Superior temporal gyrus (tissue), 1 donor: ENCODE measurements around the gene MARCHF10.
"Not testable (repeated sequence)": the region's sequence is repeated elsewhere in the genome, so short reads cannot be mapped to it uniquely, and the experiment has no call there.

Source experiments
- DNase-seq: peaks from one replicate; pipeline ENCODE4 v3.0.0-alpha.2; 2016; ENCODE audit errors: extremely low spot score

Gene MARCHF10

DNA sequence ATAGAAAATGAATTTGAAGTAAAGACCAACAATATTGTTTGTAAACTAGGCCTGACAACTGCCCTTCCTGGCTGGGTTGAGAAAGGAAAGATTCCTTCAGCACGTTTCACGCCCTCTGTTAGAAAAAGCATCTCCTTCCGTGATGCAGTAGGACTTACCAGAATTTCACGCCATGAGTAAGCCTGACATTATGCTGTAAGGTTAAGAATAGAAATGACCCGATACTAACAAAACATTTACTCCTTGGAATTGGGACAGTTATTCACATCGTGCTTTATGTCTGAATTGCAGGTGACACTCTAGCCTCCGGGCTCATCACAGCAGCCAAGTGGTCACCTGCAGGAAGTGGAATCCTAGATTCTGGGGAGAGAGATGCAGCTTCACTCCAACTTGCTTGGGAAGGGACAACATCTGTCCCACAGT, 17.5 kb downstream of the MARCHF10 start:
- no peak for DNase-seq

DNA sequence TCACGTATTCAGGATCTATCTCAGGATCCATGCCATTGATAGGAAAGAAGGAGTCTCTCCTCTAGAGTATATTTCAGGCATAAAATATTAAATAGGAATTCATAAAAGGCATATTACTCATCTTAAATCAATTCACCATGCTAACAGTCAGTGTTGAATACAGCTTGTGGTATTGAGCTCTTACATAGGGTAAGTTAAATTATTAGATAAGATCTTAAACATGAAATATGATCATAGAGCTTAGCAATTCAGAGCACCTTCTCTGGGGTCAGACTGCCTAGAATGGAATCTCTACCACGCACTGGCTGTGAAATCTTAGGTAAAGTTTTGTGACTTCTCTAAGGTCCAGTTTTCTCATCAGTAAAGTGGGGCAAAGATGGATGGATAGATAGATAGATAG, 20.7 kb downstream of the MARCHF10 start:
- no peak for DNase-seq

DNA sequence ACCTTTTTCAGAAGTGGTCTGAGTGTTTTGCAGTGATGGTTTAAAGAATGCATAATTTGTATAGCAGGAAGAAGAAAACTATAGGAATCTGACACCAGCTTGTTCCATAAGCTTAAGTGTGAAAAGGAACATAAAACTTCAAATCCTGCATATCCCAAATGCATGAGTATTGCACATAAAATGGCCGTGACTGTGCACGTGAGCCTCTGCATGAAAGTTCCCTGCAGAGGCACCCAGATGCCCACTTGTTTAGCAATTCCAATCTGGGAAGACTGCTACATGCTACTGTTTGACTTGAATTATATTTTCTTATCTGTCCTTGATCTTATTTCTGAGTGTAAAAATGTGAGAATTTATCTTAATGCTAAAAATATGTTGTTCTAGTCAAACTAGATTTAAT, 21.5 kb downstream of the MARCHF10 start:
- DNase-seq, result no peak

DNA sequence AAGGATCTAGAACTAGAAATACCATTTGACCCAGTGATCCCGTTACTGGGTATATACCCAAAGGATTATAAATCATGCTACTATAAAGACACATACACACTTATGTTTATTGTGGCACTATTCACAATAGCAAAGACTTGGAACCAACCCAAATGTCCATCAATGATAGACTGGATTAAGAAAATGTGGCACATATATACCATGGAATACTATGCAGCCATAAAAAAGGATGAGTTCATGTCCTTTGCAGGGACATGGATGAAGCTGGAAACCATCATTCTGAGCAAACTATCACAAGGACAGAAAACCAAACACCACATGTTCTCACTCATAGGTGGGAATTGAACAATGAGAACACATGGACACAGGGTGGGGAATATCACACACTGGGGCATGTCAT, 22.1 kb downstream of the MARCHF10 start:
- not testable (repeated sequence) for DNase-seq

DNA sequence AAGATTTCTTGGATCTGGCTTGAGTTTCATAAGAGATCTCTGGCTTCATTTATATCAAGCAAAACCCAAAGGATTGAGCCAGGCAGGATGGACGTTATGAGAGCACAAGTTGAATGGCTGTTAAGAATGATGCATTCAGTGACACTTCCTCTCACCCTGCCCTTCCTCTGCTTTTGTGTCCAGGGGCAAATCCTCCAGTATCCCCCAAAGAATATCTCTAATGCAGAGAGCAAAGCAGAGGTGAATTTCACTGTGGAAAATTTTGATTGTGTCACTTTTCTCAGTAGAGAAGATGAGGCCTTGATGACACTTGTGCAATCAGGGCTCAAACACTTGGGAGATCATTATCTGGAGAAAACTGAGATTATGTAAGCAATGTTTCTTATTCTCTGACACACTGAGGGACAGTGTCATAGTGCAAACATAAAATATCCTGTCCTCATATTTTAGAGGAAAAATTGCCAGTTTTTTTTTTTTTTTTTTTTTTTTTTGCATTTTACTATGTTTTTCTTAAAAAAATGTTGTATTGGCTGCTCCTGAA, 25.3 kb downstream of the MARCHF10 start:
- no peak for DNase-seq

DNA sequence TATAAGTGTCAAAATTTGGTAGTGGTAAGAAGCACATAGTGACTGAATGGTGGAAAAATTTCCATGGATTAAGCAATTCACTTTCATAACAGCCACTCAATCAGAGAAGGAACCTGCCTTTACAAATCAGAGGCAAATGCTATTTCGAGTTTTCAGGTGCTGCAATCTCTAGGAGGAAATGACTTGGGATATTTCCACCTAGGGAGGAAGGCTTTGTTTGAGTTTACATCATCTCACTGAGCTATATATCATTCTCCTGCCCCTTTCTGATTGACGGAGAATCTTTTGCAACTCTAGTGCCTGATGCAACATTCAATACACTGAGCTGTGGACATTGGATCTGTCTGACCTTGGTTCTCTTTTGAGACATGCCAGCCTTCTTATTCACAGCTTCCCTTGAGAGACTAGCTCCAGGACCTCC, 26.3 kb downstream of the MARCHF10 start:
- no peak for DNase-seq

DNA sequence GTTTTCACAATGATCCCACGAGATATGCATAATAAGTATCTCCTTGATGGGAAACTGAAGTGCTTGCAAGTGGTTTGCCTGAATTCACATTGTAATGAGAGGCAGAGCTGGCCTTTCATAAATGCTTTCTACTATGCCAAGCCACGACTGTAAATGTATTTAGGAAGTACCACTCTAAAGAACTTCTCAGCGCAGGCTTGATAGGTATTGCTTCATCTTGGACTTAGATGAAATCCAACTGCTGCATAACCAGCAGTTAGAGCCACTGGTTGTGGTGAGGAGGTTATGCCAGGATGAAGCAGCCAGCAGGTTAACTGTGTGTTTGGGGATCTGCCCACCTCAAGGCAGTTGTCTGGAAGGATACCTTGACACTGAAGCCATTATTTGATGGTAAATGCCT, 26.8 kb downstream of the MARCHF10 start:
- DNase-seq, result no peak

DNA sequence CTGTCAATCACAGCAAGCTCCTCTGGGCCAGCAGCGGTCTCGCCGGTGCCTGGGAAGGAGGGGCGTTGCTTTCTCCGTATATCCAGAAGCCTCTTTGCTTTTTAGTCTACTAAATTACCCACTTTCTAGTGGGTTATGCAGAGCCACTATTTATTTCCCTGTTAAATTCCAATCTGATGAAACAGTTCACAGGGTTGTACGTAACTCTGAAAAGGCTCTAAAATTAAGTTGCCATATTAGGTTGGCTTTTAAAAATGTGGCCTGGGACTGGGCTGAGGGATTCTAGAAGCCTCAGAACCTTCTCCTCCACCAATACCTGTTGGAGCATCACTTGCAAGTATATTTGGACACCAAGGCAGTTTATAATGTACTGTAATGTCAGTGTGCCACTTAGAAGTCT, 27.2 kb downstream of the MARCHF10 start:
- DNase-seq, result no peak

DNA sequence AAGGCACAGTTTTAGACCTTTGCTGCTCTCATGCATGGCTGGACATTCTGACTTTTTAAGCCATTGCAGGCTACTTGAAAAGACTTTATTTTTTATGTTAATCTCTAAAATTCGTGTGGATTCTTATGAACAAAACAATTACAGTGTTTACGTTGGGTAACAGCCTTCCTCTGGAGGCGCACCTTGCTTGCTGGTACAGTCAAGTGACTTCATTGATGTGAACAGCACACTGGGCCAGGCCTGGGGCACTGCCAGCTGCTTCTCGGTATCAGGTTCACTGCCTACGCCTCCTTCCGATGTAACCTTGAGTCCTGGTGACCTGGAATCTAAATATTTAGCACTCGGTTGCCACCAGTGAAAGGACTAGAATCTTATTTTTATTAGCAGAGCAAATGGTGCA, 27.8 kb downstream of the MARCHF10 start:
- no peak for DNase-seq

DNA sequence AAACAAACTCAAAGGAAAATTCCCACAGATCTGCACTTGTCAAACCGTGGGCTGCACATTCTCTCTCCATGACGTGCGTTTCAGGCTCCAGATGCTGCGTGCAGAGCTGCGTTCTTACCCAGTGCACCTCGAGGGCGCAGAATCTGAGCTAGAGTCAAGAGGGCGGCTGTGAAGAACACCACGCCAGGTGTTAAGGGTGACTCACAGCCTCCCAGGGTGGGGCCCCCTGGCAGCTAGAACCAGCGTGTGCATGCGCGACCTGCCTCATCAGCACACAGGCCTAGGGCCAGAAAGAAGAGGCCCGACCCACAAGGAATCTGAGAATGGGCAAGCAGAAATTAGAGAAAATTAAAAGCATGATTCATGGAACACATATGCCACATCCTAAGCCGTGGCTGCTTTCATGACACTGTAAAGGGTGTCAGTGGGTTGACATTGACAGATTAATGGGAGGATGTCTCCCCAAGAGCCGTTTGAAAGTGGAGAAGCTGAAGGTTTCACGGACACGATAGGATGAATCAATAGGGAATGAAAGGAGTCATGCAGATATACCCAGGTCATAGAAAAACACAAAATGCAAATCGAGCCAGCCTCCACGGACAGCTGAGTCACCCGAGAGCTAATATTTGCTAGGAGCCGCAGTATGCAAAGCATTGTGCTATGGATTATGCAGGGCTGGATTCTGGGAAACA, 29.0 kb downstream of the MARCHF10 start:
- no peak for DNase-seq

DNA sequence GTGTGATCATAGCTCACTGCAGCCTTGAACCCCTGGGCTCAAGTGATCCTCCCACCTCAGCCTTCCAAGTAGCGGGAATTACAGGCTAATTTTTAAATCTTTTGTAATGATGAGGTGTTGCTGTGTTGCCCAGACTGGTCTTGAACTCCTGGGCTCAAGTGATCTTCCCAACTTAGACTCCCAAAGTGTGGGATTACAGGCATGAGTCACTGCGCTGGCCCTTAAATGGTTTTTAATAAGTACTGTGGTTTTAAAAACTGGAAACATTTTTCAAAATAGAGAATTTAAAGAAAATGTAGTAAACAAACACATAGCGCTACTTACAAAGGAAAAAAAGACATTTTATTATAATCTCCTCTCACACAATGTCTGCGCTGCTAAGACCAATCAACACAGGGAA, 32.2 kb downstream of the MARCHF10 start:
- no peak for DNase-seq

DNA sequence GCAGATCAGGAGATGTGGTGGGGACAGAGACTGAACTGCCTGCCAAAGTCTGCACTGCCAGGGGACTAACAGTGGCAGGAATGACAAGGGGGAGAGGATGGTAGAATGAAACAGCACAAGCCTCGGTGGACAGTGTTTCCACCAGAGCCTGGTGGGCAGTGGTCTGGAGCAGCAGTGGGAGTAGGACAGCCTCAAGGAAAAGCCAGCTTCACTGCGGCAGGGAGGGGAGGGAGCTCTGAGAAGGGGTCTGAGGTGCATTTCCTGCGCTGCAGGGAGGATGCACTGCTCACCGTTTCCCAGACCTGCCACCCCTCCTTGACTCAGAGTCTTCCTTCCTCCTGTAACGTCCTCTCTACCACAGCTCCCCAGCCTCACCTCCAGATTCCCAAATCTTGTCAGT, 33.8 kb downstream of the MARCHF10 start:
- DNase-seq, result no peak

DNA sequence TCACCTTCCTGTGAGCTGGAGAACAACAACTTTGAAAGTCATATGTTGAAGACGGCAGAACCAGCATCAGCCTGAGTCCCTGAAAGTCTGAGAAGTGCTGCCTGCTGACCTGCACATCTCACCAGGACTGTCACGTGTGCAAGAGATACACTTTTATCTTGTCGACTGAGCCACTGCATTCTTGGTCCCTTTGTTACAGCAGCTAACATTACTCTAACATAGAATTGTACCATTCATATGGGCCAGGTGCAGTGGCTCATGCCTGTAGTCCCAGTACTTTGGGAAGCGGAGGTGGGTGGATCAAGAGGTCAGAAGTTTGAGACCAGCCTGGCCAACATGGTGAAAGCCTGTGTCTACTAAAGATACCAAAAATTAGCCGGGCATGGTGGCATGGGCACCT, 40.1 kb downstream of the MARCHF10 start:
- DNase-seq, result no peak

DNA sequence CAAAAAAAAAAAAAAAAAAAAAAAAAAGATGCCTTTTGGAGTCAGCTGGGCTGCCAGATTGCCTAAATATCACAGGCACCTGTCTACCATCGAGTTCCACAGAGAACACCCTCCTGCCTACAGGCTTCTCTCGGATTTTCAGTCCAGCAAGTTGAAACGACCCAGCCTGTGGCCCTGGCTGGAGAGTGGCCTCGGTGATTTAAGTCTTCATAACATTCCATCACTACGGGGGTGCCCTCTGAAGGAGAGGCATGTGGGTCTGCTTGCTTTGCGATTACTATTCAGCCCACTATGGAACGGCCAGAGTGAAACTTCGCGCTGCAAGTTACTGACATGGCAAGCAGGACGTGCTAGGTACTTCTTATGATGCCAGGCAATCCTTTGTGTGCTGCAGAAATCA, 42.8 kb downstream of the MARCHF10 start:
- DNase-seq, result no peak

DNA sequence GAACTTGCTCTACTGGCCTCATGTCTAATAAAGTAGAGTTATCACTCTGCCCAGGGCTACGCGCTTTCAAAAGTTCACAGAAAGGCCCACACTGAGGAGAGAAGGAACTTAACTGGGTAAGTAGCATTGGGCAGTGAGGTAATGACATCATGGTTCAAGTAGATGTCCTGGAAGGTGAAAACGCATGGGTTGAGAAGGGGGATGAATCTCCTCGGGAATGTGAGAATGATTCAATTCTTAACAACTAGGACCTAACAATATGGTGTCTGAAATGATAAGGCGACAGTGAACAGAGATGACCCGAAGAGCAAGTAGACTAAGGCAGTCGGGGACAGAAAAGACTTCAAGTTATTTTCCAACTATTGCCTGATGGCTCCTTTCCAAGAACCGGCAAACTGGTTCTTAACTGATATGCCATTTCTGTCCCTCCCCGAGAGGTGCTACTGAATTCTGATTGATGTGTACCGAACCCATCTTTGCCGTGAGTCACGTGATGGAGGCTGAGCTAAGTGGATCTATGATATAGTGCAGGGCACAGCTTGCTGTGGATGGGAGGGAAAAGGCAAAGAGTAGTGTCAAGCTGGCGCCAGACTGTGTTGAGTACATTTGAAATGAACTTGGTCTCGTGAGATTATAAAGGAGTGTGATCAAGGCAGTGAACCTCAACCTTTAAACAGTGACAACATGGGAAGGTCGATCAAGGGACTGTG, 44.1 kb downstream of the MARCHF10 start:
- no peak for DNase-seq

DNA sequence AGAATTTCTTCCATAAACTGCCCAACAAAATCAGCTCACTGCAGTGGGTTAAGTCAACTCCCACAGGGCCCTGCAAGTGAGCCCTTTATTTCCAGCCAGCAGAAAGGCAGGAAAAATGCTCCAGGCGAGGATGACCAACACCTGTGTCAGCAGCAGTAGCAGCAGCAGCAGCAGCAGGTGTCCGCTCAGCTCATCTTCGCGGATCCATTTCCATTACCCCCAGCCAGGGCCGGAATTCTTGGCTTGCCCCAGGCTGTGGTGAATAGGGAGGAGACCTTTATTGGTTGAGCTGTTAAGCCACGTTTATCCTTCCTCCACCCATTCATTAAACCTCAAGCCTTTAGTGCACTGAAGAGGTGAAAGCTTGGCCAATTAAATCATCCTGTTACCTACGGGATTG, 46.2 kb downstream of the MARCHF10 start:
- no peak for DNase-seq

DNA sequence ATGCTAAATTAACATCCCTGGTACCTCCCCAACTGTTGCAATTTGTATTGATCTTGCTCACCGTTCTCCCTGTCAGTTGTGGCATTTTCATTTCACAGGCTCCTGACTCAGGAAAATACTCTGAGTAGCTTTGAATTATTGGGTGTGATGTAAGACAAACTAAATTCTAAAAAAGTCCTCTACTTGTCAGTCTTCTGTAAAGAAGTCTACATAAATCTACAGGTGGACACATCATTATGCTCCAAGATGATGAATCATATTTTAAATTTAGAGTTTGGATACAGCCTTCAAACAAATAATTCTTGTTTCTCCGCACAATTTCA, 47.2 kb downstream of the MARCHF10 start:
- DNase-seq, result no peak

DNA sequence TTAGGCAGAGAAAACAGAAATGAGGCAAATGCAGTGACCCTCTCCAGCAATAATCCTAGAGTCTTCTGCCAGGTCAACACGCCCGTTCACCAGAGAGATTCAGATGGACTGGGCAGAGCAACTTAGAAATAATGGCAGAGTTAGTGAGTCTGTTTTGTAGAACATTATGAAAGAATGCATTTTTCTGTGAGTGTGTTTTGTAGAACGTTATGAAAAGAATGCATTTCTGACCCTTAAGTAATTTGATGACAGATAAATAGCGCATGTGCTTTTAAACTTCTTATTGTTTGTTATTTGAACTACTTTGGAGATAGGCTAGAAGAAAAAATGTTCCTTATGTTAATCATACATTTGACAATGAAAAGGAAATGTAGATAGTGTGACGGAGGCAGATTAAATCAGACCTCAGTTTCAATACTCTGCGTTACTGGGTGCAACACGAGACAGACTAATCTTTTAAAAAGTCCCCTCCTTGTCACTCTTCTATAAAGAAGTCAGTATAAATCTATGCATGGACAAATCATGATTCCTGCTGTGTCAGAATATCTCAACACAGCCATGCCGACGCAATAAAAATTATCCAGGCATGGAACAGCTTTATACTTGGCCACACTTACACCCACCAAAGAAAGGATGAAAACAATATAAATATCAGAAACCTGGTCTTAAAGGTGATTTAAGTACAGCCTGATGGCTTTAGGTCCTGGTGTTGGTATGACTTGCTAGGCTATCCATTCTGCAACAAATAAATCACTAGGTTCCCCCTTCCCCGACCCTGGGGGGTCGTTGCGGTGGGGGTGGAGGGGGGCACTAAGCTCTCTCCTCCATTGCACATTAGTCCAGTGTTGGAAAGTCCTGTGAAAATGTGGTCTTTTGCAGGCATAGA, 47.8 kb downstream of the MARCHF10 start:
- no peak for DNase-seq

DNA sequence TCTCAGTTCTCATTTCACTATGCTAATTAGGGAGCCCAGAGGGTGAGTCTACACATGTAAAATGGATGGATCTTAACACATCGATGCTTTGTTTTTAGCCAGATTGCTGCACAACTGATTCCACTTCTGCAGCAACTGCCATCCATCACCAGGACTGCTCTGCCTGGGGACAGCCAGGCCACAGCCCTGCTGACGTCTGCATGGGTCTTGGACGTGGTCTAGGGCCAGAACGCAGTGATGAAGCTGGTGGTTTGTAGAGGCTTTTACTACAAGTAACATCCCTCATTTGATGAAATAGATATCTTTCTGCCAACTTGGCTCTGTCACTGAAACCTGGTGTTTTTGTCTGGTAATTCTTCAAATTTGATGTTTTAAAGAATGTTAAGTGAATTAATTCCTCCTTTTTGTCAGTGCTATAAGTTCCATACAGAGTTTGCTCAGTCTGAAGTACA, 50.6 kb downstream of the MARCHF10 start:
- DNase-seq, result no peak

DNA sequence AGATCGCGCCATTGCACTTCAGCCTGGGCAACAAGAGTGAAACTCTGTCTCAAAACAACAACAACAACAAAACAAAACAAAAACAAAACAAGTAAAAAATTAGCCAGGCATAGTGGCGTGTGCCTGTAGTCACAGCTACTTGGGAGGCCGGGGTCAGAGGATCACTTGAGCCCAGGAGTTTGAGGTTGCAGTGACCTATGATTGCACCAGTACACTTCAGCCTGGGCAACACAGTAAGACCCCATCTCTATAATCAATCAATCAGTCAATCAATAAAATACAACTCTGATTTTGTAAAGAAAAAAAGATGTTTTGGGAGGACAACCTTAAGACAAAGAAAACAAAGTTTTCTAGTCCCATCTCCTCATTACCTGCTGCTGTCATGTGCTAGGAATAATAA, 51.9 kb downstream of the MARCHF10 start:
- DNase-seq, result no peak

DNA sequence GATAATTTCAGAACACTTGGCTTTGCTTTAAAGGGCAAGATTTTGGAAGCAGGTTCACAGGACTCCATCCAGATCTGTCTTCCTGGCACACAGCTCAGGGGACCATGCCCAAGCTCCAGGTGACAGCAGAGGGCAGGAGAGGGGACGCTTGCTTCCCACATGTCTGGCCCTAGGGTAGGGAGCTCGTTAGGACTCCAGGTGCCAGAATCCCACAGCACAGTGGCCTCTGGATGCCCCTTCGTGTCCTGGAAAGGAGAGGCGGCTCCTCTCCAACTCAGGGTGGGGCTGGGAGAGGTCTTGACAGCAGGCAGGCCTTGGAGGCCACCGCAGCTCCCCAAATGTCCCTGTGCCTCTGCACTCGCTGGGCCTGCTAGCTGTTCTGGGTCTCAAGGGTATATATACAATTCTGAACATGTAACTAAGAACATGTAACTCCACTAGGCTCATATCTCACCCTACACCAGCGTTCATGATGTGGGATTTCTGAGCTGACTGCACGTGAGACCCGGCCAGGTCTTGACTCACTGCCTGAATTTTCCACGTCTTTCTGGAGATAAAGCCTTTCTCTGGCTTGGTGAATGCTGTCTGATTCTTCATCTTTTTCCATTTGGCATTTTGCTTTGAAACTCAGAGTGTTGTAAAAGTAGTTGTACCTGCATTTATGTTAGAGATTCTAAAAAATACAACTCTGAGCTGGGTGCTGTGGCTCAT, 52.8 kb downstream of the MARCHF10 start:
- no peak for DNase-seq

DNA sequence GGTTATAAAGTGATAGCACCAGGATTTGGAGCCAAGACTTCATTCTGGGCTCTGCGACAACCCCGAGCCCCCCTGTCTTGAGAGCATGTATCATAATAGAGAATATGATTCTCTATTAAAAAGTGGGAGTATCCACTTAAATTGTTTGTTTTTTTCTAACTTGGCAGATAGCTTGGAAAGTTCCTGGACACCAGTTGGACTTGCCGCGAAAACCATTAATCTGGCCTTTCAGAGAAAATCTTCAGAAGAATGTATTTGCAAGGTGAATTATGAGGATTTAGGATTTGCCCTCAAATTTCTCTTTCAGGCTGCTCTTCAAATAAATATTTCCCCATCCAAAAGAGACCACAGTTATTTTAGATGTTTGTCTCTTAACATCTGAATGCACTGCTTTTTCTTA, 53.5 kb downstream of the MARCHF10 start:
- no peak for DNase-seq
